Mucosa of descending colon (tissue), 3 donors: ENCODE measurements around the gene SHANK1. TPM values are rescaled to one million over a fixed set of nuclear protein-coding genes. Genes with fewer than 3 reads are reported as not detected.

Experiments
- ATAC-seq: fragments of 200-7000 bp; cut with Tn5 transposase; one replicate; pipeline ENCODE4 v1.9.1; 2020; ENCODE audit warnings: mild to moderate bottlenecking, moderate library complexity
- DNase-seq, 3 donors: peaks; one replicate each; pipeline ENCODE4 v3.0.0-alpha.2; 2020
- H3K36me3 ChIP-seq: fragments of 200-600 bp; one replicate; pipeline ENCODE4 v1.8.0; 2021; ENCODE audit warnings: low read depth, mild to moderate bottlenecking
- H3K4me1 ChIP-seq: fragments of 200-600 bp; one replicate; pipeline ENCODE4 v1.8.0; 2021; ENCODE audit warnings: low read depth, mild to moderate bottlenecking
- H3K4me3 ChIP-seq: fragments of 200-600 bp; one replicate; pipeline ENCODE4 v1.8.0; 2021; ENCODE audit warnings: mild to moderate bottlenecking
- H3K9me3 ChIP-seq: fragments of 200-600 bp; one replicate; pipeline ENCODE4 v1.8.0; 2021; ENCODE audit warnings: mild to moderate bottlenecking
- CTCF ChIP-seq: fragments of 200-600 bp; IDR thresholded peaks from one replicate; pipeline ENCODE4 v1.8.0; 2022; ENCODE audit warnings: antibody characterized with exemption, mild to moderate bottlenecking
- intact Hi-C, 2 donors: fragments of 100-400 bp; cut with DNase I in 1 of 2; cut with micrococcal nuclease in 1 of 2; formaldehyde crosslinking; loops; one replicate each; pipeline versions ENCODE4 v1.11.0 to v1.11.1; 2022; cut with DNase I, micrococcal nuclease
- total RNA-seq, 3 donors: library from RNA; stranded (reverse); fragmentation: NEBNext Ultra II Directional in 2 of 3; extraction: Animal tissue kit (Norgen Biotek cat#: 25700) in 2 of 3; gene quantifications; one replicate each; pipeline versions ENCODE4 v1.2.1 to v1.2.4, GENCODE V29; 2021 to 2023
- donor health status: DM: no; HTN: no; CAD: no; lungs with moderate emphysema.
- donor health status: DM: no; HTN: no; CAD: no.
- donor health status: DM: no; HTN: yes; CAD: no.

SHANK1 gene
- total RNA-seq, 3 donors from 2014 or later, result 0.55 to 1.1 TPM; not detected in 1

- ATAC-seq (no peak), DNase-seq (no peak)
- Histone ChIP-seq H3K36me3 (no peaks in the 10 kb centered on the region), H3K4me3 (no peak overlapping the region), H3K4me1 (peaks cover 12% of the 10 kb centered on the region), H3K9me3 (no peaks in the 10 kb centered on the region)
- no peak for TF ChIP-seq CTCF
- intact Hi-C loops, result no loop called here
These were observed 749 bp upstream of the SHANK1 start for GRCh38 chr19:50720181-50720920.

DNA sequence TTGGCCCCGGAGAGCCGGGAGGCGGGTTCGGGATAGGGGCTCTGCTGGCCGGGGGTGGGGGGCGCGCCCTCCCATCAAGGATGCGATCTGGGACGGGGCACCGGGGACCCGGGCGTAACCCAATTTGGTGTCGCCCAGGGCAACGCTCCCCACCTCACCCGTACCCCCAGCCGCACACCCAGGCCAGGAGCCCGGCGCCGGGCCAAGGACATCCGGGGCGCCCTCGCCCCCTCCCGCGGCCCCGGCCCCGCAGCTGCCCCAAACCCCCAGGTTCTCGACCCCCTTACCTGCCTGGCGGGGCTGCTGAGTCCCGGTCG, 525 bp downstream of the SHANK1 start:
- ATAC-seq (no peak), DNase-seq (no peak)
- Histone ChIP-seq H3K9me3 (no peaks in the 10 kb centered on the region), H3K36me3 (no peaks in the 10 kb centered on the region), H3K4me1 (peaks cover under 1% of the 10 kb centered on the region), H3K4me3 (no peak overlapping the region)
- intact Hi-C loops, result no loop called here
- no peak for TF ChIP-seq CTCF

DNA sequence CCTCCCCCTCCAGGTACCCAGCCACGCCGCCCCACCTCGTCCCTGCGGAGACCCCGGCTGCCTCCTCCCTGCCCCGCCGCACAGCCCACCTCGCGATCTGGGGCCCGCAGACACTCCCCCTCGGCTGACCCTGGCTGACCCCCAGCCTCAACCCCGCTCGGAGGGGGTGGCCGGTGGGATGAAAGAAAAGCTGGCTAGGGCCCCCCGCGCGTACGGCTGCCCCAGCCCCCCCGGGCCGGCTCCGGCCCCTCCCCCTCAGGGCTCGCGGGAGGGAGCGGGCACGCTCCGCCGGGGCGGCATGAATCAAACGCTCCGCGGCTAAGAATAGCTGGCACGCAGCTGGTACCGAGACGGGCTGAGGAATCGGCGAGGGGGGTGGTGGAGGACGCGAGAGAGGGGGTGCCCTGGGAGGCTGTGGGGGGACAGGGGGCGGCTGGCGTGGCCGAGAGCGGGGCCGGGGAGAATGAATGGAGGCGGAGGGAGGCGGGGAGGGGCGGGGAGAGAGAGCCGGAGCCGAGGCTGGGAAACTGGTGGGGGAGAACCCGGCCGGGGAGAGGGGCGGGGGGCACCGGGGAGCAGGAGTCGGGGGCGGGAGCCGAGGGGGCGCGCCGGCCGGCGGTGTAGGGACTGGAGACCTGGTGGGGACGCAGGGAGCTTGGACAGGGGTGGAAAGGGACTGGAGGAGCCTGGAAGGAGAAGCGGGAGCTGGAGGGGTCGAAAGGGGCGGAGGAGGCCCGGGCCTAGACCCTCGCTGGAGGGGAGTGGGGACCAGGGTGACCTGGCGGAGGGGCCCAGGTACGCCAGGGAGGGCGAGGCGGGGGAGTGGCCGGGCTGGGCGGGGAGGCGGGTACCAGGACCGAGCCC, 1.1 kb downstream of the SHANK1 start:
- no peak for DNase-seq

DNA sequence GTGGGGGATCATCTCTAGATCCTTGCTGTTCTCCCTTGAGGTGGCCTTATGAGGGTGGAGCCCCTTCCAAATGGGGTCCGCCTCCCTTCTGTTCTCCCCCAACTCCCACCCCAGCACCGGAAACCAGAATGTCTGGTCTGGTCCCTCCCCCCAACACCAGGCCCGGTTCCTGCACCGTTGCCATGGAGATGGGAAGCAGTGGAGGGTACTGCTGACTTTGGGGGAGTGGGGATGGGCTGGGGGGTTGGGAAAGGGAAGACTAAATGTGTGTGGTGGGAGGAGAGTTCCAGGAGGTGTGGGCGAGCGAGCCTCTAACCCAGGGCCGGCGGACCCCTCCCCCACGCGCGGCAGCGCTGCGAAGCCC, 1.7 kb downstream of the SHANK1 start:
- H3K9me3 ChIP-seq, result no peaks in the 10 kb centered on the region
- ATAC-seq (no peak), DNase-seq (no peak)
- intact Hi-C loops, result no loop called here
- H3K4me3 ChIP-seq, result no peak overlapping the region
- H3K36me3 ChIP-seq, result no peaks in the 10 kb centered on the region
- H3K4me1 ChIP-seq, result no peaks in the 10 kb centered on the region
- TF ChIP-seq CTCF, result no peak

More for the DNA sequence above, 1.1 kb downstream of the SHANK1 start:
- Histone ChIP-seq H3K4me1 (no peaks in the 10 kb centered on the region), H3K9me3 (no peaks in the 10 kb centered on the region), H3K36me3 (no peaks in the 10 kb centered on the region), H3K4me3 (no peak overlapping the region)
- no peak for ATAC-seq
- intact Hi-C loops, result no loop called here
- TF ChIP-seq CTCF, result no peak

DNA sequence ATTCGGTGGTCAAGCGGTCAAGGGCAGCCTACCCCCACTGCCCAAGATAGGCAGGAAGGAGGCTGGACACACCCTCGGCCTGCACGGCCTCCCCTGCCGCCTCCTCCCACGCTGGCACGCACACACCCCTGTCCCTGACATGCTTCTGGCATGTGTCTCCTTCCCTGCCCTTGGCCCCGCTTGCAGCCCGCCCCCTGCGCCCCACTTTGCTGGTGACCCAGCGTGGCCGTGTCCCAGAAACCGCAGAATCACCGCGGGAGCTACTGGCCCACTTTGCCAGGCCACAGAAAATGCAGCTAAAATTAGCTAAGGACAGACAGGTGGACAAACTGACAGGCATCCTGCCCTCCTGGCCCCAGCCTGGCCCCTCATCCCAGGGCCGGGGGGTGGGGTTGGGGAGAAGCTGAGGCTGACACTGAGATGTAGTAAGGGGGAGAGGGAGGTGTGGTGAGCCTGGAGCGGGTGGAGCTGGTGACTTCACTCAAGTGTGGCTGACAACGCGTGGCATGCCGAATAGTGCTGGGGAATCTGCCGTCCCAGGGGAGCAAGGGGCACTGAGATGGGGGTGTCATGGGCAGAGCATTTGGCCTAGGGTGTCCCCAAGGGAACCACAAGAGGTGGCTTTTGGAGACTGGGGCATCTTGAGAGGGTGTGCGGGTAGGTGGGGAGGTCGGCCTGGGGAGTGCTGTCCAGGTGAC, 2.4 kb downstream of the SHANK1 start:
- H3K4me1 ChIP-seq, result no peaks in the 10 kb centered on the region
- DNase-seq (no peak), ATAC-seq (no peak)
- no peaks in the 10 kb centered on the region for H3K36me3 ChIP-seq
- TF ChIP-seq CTCF, result no peak
- H3K9me3 ChIP-seq, result no peaks in the 10 kb centered on the region
- no peak overlapping the region for H3K4me3 ChIP-seq
- intact Hi-C loops, result no loop called here
